ENCODE results near the gene ACRBP.

- peak in 1 of 2 donors; percentile 32 for TF ChIP-seq EP300 (IDR thresholded peaks at IDR 0.05)
- peak in 1 of 2 donors; percentile 48 for TF ChIP-seq POLR2A (IDR thresholded peaks at IDR 0.05)
Measured at GRCh38 chr12:6647083-6647604, at the start of gene ACRBP.

Measured in tibial nerve (tissue), 3 donors.